GM12878 (cell line): ENCODE results near the gene CYTH3. TPM values are rescaled to one million over a fixed set of nuclear protein-coding genes. Genes with fewer than 3 reads are reported as not detected.

Experiments
- ATAC-seq: fragments of 200-7000 bp; cut with Tn5 transposase; 3 replicates; pipeline ENCODE4 v1.9.1; 2020; ENCODE audit warnings: mild to moderate bottlenecking, moderate library complexity
- BruUV-seq: library from RNA; stranded (reverse); fragments of 400-500 nt; replicated peaks from 2 replicates; lab custom pipeline; 2021; lab: Mats Ljungman, UMichigan
- CTCF ChIA-PET: fragments of 300-600 bp; sonication (Branson Sonifier 250); formaldehyde crosslinking; extraction: SDS; loops from one replicate; lab custom pipeline; 2021; ENCODE audit warnings: inconsistent platforms; lab: Yijun Ruan, JAX
- POLR2A ChIA-PET: fragments of 350-600 bp; formaldehyde crosslinking; extraction: SDS; loops from one replicate; lab custom pipeline; 2021; ENCODE audit warnings: inconsistent platforms; lab: Charles Lee
- RAD21 ChIA-PET: fragments of 300-600 bp; sonication (Branson Sonifier 250); formaldehyde crosslinking; loops from one replicate; lab custom pipeline; 2023; ENCODE audit warnings: antibody characterized with exemption; ENCODE audit not compliant: unreplicated experiment; lab: Charles Lee
- SMC1A ChIA-PET: fragments of 300-600 bp; sonication (Branson Sonifier 250); formaldehyde crosslinking; loops from one replicate; lab custom pipeline; 2023; ENCODE audit not compliant: unreplicated experiment, uncharacterized antibody; lab: Charles Lee
- DNase-seq: peaks from one replicate; pipeline ENCODE4 v3.0.0-alpha.2; 2011; ENCODE audit warnings: low read depth, low spot score
- FAIRE-seq: peaks from 3 replicates; lab custom pipeline; 2011; peaks lifted over from hg19 to GRCh38; lab: Jason Lieb, UNC
- H2AFZ ChIP-seq: 2 replicates; pipeline ENCODE4 v1.6.0; 2011; ENCODE audit warnings: low read depth, low read length, control low read depth; ENCODE audit not compliant: control insufficient read depth
- H3K27ac ChIP-seq: 2 replicates; pipeline ENCODE4 v1.5.1; 2011; ENCODE audit warnings: control low read depth; ENCODE audit not compliant: control insufficient read depth, insufficient read depth
- H3K27me3 ChIP-seq, 2 experiments: replicated peaks in 1 of 2; 2 replicates each; pipeline versions ENCODE4 v1.6.0 to v1.6.1; 2011; ENCODE audit warnings: low read length in 1 of 2; ENCODE audit not compliant: control insufficient read depth in 2 of 2, insufficient read depth in 2 of 2
- H3K36me3 ChIP-seq, 2 experiments: 2 replicates each; pipeline ENCODE4 v1.5.1; 2011; ENCODE audit warnings: low read length in 1 of 2; ENCODE audit not compliant: control insufficient read depth in 2 of 2, insufficient read depth in 2 of 2
- H3K4me1 ChIP-seq: 2 replicates; pipeline ENCODE4 v1.6.1; 2011; ENCODE audit warnings: mild to moderate bottlenecking, low read length, moderate library complexity, mixed read lengths; ENCODE audit not compliant: control insufficient read depth, insufficient read depth
- H3K4me2 ChIP-seq: 2 replicates; pipeline ENCODE4 v1.6.0; 2011; ENCODE audit warnings: control low read depth; ENCODE audit not compliant: control insufficient read depth, insufficient read depth
- H3K4me3 ChIP-seq: fragments of 200-600 bp; sonication (generic); 2 replicates; pipeline ENCODE4 v1.5.1; 2016
- H3K79me2 ChIP-seq: 2 replicates; pipeline ENCODE4 v1.6.0; 2011; ENCODE audit warnings: low read length; ENCODE audit not compliant: control insufficient read depth, insufficient read depth
- H3K9ac ChIP-seq: 2 replicates; pipeline ENCODE4 v1.8.0; 2011; ENCODE audit warnings: low read length, control low read depth, mixed read lengths; ENCODE audit not compliant: control insufficient read depth, insufficient read depth
- H3K9me3 ChIP-seq: replicated peaks from 3 replicates; pipeline ENCODE4 v1.5.1; 2011; ENCODE audit warnings: mild to moderate bottlenecking, low read length; ENCODE audit not compliant: control insufficient read depth, insufficient read depth
- H4K20me1 ChIP-seq: 2 replicates; pipeline ENCODE4 v1.6.0; 2011; ENCODE audit not compliant: control insufficient read depth, insufficient read depth
- IRF4 ChIP-seq: IDR thresholded peaks from 2 replicates; pipeline ENCODE4 v1.6.1; 2011; ENCODE audit warnings: low read depth, low read length
- JUND ChIP-seq: IDR thresholded peaks from 2 replicates; pipeline ENCODE4 v1.6.1; 2012; ENCODE audit warnings: low read depth, mild to moderate bottlenecking, low read length, improper control_type of control experiment, moderate library complexity
- SMARCA5 ChIP-seq: fragments of 450-650 bp; IDR thresholded peaks from 2 replicates; pipeline ENCODE4 v1.6.1; 2017; ENCODE audit warnings: mild to moderate bottlenecking
- SP1 ChIP-seq: IDR thresholded peaks from one replicate; pipeline ENCODE4 v1.6.1; 2011; ENCODE audit warnings: low read depth, low read length
- ZBTB4 ChIP-seq: fragments of 450-650 bp; formaldehyde crosslinking; IDR thresholded peaks from 2 replicates; pipeline ENCODE4 v1.4.0; 2022; ENCODE audit warnings: mild to moderate bottlenecking, moderate library complexity
- WGBS: methylation state at CpG from one replicate; pipeline ENCODE4 v1.1.6; 2016; ENCODE audit warnings: low lambda C conversion rate; ENCODE audit not compliant: insufficient replicate concordance, insufficient coverage; ENCODE audit errors: missing lambda C conversion rate; 5-methylcytosine and 5-hydroxymethylcytosine counted together
- in situ Hi-C: fragments of 300-500 bp; cut with MboI; formaldehyde crosslinking; loops from 9 replicates; pipeline ENCODE4 v1.14.3; 2018; ENCODE audit warnings: mixed read lengths
- intact Hi-C: fragments of 100-400 bp; cut with micrococcal nuclease; formaldehyde crosslinking; loops from one replicate; pipeline ENCODE4 v1.14.2; 2022; ENCODE audit not compliant: unreplicated experiment
- polyA plus RNA-seq, 11 experiments: library from polyadenylated mRNA; depleted of rRNA in 4 of 11; unstranded in 6 of 11; stranded (reverse) in 5 of 11; fragments of >200 nt; fragmentation: Nextera tagmentation in 4 of 11; fragmentation: Illumina TruSeq in 1 of 11; extraction: Ambion mirVana in 4 of 11; extraction: Trizol in 1 of 11; gene quantifications; 1 replicate in 1 of 11; 2 replicates in 10 of 11; pipeline versions ENCODE4 v1.2.1 to v1.2.3, GENCODE V29; 2011 to 2016; ENCODE audit warnings: inconsistent platforms in 2 of 11, missing spikeins in 2 of 11, low read depth in 1 of 11
- total RNA-seq, 4 experiments: library from RNA; depleted of rRNA in 3 of 4; stranded (reverse); fragments of >200 nt in 3 of 4; fragmentation: Illumina TruSeq in 1 of 4; extraction: Trizol in 1 of 4; gene quantifications; 2 replicates each; pipeline versions ENCODE4 v1.2.1 to v1.2.3, GENCODE V29; 2013 to 2021

Gene CYTH3
- total and polyA plus RNA-seq, 10 of the 15 experiments (the other 5 are each of a cell fraction or from before 2014, with no cell fraction given): 0.45 to 28.2 (median 15.7) TPM

- ATAC-seq (no peak), FAIRE-seq (no peak), DNase-seq (no peak)
- Histone ChIP-seq H3K27me3 (no peaks in the 10 kb centered on the region), H3K9ac (no peak overlapping the region), H4K20me1 (no peaks in the 10 kb centered on the region), H3K4me3 (no peak overlapping the region), H3K36me3 (peaks cover 29 to 30% of the 10 kb centered on the region in 2 experiments), H2AFZ (no peak overlapping the region), H3K4me1 (no peaks in the 10 kb centered on the region), H3K4me2 (no peak overlapping the region), H3K79me2 (no peaks in the 10 kb centered on the region), H3K9me3 (no peaks in the 10 kb centered on the region), H3K27ac (no peak overlapping the region)
- ChIA-PET POLR2A (interaction anchor here (0.6 kb wide), 1 partner anchor 183 kb away, joined by 3 read pairs; no protein-coding TSS in a partner anchor), SMC1A (no interaction called here), CTCF (no interaction called here), RAD21 (interaction anchor here (0.7 kb wide), 1 partner anchor 94 kb away, joined by 3 read pairs; no protein-coding TSS in a partner anchor)
- BruUV-seq: no TSS peak
- intact Hi-C loops (no loop called here), in situ Hi-C loops (no loop called here)
- 92% methylated on average over 20 of the region's 20 CpGs for WGBS
- TF ChIP-seq IRF4 (no peak), SP1 (no peak), JUND (no peak), SMARCA5 (no peak), ZBTB4 (no peak)
- TF ChIP-seq, all 136 proteins: peak for 0
Measured at GRCh38 chr7:6148724-6149360, 123.6 kb downstream of the CYTH3 start.
